NCI-H2171 (cell line): ENCODE measurements around the gene ENAH.
"Not testable (repeated sequence)": the region's sequence is repeated elsewhere in the genome, so short reads cannot be mapped to it uniquely, and the experiment has no call there.

Source experiments
- DNase-seq: peaks from one replicate; lab custom pipeline; 2025; lab: John Stamatoyannopoulos, UW

Gene ENAH

DNA sequence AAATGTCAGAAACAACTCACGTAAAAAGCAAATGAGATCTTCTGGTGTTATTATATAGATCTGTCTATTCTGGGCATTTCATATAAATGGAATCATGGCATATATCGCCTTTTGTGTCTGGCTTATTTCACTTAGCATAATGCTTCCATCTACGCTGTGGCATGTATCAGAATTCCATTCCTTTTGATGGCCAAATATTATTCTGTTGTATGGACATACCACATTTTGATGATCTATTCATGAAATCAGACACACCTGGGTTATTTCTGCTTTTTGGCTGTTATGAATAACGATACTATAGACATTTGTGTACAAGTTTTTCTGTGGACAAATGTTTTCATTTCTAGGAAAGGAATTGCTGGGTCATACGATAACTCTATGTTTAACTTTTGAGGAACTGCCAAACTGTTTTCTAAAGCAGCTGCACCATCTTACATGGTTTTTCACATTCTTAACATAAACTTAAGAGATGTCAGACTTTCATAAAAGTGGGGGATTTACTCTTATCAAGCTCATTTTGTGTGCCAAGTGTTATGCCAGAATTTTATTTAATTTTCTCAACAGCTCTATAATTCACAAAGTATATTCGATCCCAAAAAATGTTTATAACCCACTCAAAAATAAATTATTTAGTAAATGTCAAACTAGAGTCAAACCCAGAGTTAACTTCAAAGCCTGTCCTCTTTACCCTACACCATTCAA lies 7.6 kb downstream of the ENAH start:
- DNase-seq = no peak

DNA sequence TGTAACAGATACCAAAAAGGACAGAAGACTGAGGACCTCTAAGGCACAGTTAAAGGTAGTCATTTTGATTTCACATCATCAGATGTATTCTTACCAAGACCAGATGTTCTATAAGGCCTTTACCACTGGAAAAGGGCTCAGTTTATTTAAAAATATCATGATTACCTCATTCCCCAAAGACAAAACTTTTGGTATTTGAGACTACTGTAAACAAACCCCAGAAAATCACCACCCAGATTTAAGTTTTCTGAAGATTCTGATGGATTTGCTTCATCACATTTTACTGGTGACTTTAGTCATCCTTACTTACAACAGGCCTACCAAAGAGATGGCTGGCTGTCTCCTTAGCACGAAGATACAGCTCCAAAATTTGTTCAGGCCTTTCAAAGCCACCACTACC lies 8.3 kb downstream of the ENAH start:
- DNase-seq = no peak

GRCh38 chr1:225642177-225642576 lies 10.7 kb downstream of the ENAH start:
- no peak for DNase-seq

DNA sequence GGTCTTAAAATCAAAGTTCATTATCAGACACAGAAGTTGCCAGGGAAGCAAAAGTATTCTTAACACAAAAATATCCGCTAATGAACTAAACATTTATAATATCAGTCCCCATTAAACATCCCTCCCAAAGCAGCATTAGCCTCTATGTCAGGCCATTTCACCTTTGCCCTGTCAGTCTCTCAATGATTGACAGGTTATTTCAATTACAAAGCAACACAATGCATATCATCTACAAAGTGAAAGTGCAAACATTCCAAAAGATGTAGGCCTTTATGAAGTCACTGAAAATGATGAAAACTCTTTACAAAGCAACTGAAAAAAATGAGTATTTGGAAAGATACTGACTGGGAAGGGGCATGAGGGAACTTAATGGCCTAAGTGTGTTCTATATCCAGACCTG lies 14.1 kb downstream of the ENAH start:
- DNase-seq = no peak

- DNase-seq = no peak
Observed at GRCh38 chr1:225637651-225638199, 15.2 kb downstream of the ENAH start.

DNA sequence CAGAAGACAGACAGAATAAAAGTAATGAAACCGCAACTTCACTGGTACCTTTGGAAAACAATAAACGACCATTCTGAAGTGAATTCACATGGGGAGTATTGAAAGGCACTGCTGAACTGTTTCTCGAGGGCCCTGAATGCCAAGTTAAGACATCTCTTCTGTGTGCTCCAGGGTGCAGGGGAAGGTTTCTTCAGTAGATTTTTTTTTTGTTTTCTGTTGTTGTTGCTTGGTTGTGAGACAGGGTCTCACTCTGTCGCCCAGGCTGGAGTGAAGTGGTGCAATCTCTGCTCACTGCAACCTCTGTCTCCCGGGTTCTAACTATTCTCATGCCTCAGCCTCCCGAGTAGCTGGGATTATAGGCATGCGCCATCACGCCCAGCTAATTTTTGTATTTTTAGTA lies 15.9 kb downstream of the ENAH start:
- not testable (repeated sequence) for DNase-seq

DNA sequence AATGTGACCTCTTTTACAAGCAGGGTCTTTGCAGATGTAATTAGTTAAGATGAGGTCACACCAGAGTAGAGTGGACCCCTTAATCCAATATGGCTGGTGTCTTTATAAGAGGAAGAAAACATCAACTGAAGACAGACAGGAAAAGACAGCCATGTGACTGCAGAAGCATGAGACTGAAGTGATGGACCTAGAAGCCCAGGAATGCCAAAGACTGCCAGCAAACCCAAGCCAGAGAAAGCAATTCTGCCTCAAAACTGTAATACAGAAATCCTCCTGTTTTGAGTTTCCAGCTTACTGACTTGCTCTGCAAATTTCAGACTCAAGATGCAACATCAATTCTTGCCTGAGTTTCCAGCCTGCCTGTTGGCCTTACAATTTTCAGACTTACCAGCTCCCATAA lies 17.3 kb downstream of the ENAH start:
- no peak for DNase-seq

- not testable (repeated sequence) for DNase-seq
Observed at GRCh38 chr1:225632836-225633235, 20.1 kb downstream of the ENAH start.

DNA sequence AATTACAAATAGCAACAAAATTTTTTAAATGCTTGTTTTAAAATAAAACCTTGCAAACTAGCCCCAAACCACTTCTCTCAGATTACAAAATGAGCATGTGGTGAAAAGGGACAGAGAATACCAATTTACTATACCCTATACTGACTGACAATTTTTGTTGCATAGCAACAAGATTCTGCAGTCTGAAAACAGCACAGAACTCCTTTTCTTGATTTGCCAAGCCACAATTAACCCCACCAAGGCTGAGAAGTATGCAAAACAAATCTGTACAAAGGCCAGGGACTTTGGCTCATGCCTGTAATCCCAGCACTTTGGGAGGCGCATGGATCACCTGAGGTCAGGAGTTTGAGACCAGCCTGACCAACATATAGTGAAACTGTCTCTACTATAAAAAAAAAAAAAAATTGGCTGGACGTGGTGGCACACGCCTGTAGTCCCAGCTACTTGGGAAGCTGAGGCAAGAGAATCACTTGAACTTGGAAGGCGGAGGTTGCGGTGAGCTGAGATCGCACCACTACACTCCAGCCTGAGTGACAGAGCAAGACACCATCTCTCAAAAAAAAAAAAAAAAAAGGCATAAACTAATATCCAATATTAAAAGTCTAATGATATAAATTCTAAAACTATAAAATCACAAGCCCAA lies 21.8 kb downstream of the ENAH start:
- no peak for DNase-seq

DNA sequence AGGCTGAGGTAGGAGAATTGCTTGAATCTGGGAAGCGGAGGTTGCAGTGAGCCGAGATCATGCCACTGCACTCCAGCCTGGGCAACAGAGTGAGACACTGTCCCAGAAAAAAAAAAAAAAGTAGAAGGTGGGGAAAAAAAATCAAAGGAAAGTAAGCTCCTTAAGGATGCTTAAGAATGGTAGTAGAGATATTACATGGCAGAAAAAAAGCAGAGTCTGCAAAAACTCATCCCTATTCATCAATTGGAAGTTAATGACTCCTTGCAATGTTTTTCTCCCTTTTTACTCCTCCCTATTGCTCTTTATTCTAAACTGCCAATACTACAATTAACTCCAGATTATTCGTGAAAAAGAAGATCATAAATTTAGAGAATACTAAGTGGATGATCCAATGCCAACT lies 23.4 kb downstream of the ENAH start:
- DNase-seq = no peak

DNA sequence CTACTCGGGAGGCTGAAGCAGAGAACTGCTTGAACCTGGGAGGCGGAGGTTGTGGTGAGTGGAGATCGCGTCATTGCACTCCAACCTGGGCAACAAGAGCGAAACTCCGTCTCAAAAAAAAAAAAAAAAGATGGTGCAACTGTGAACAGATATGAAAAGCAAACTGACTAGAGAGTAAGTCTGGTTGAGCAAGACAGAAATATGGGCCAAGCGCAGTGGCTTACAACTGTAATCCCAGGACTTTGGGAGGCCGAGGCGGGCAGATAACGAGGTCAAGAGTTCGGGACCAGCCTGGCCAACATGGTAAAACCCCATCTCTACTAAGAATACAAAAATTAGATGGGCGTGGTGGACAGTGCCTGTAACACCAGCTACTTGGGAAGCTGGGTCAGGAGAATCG lies 24.1 kb downstream of the ENAH start:
- not testable (repeated sequence) for DNase-seq

GRCh38 chr1:225627304-225627947 lies 25.5 kb downstream of the ENAH start:
- no peak for DNase-seq

- DNase-seq = no peak
Observed at GRCh38 chr1:225626698-225627097, 26.2 kb downstream of the ENAH start.

- DNase-seq = peak; percentile 39
Observed at GRCh38 chr1:225617956-225618355, 35.0 kb downstream of the ENAH start.

GRCh38 chr1:225617479-225617878 lies 35.4 kb downstream of the ENAH start:
- DNase-seq = no peak

DNA sequence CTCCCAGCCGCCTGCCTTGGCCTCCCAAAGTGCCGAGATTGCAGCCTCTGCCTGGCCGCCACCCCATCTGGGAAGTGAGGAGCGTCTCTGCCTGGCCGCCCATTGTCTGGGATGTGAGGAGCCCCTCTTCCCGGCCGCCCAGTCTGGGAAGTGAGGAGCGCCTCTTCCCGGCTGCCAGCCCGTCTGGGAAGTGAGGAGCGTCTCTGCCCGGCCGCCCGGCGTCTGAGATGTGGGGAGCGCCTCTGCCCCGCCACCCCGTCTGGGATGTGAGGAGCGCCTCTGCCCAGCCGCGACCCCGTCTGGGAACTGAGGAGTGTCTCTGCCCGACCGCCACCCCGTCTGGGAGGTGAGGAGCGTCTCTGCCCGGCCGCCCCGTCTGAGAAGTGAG lies 37.5 kb downstream of the ENAH start:
- DNase-seq = not testable (repeated sequence)

DNA sequence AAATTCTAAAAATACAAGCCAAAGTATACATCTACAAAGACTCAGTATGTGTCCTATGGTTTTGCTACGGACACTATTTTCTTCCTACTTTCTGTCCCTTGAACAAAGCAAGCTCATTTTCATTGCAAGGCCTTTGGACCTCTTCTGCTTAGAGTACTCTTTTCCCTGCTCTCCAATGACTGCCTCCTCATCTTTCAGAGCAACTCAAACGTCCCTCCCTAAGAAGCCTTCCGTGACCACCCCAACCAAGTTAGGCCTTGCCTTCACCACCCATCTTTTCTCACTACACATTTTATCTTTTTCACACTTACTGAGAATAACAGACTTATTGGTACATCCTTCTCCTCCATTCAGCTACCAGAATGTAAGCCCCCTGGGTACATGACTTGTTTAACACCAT lies 39.9 kb downstream of the ENAH start:
- DNase-seq = no peak

- no peak for DNase-seq
Observed at GRCh38 chr1:225612287-225612686, 40.6 kb downstream of the ENAH start.

GRCh38 chr1:225611537-225612223 lies 41.2 kb downstream of the ENAH start:
- no peak for DNase-seq

GRCh38 chr1:225610539-225610938 lies 42.4 kb downstream of the ENAH start:
- DNase-seq = no peak

- no peak for DNase-seq
Observed at GRCh38 chr1:225608014-225608796, 44.7 kb downstream of the ENAH start.

DNA sequence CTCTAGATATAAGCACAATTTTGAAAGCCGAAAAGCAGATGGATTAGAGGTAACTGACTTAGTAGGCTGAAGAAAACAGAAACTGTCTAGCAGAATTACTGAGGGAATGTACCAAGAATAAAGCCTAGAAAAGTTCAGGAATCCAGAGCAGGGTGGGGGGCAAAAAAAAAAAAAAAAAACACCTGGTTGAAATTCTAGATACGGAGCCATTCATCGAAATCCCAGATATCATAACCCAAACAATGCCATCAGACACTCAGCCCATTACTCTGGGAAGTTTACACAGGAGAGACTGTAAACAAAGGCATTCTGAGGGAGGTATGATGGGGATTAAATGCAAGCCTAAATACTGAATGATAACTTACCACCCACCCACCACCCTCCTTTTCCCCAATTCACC lies 45.6 kb downstream of the ENAH start:
- no peak for DNase-seq
